ENCODE results near the gene CAPZA3.
"Not testable (repeated sequence)": the region's sequence is repeated elsewhere in the genome, so short reads cannot be mapped to it uniquely, and the experiment has no call there.

The CAPZA3 gene

GRCh38 chr12:18752280-18752920, 14.5 kb downstream of the CAPZA3 start:
- no peak for DNase-seq (ENCODE audit: extremely low spot score)
- POLR2A ChIA-PET: no interaction called here
- TF ChIP-seq TARDBP (IDR thresholded peaks at IDR 0.05) (no peak), HDGF (IDR thresholded peaks at IDR 0.05; ENCODE audit: borderline replicate concordance) (no peak)
- CTCF ChIA-PET: no interaction called here

- CTCF ChIA-PET: interaction anchor here (1.2 kb wide), 1 partner anchor 524 kb away, joined by 3 read pairs; no protein-coding TSS in a partner anchor
- no peak for TF ChIP-seq L3MBTL2 (conservative IDR thresholded peaks at IDR 0.05)
- TF ChIP-seq ELF4 (IDR thresholded peaks at IDR 0.05): no peak
- no peak for TF ChIP-seq ARNT (IDR thresholded peaks at IDR 0.05)
- TF ChIP-seq NFRKB (IDR thresholded peaks at IDR 0.05): no peak
- TF ChIP-seq HDGF (IDR thresholded peaks at IDR 0.05; ENCODE audit: borderline replicate concordance): no peak
- TF ChIP-seq SUZ12 (IDR thresholded peaks at IDR 0.05): no peak
- DNase-seq (ENCODE audit: extremely low spot score): no peak
- POLR2A ChIA-PET: no interaction called here
These were observed 15.0 kb downstream of the CAPZA3 start for GRCh38 chr12:18752947-18753346.

GRCh38 chr12:18753481-18754123, 15.7 kb downstream of the CAPZA3 start:
- no peak for TF ChIP-seq CTBP1 (IDR thresholded peaks at IDR 0.05; ENCODE audit: borderline replicate concordance)
- TF ChIP-seq FOXM1 (IDR thresholded peaks at IDR 0.05; ENCODE audit: borderline replicate concordance): no peak
- TF ChIP-seq FOXK2 (IDR thresholded peaks at IDR 0.05): no peak
- no peak for TF ChIP-seq TARDBP (IDR thresholded peaks at IDR 0.05)
- TF ChIP-seq LEF1 (IDR thresholded peaks at IDR 0.05; ENCODE audit: borderline replicate concordance): no peak
- no peak for TF ChIP-seq SP1 (IDR thresholded peaks at IDR 0.05)
- no peak for TF ChIP-seq ELF4 (IDR thresholded peaks at IDR 0.05)
- no peak for TF ChIP-seq HDGF (IDR thresholded peaks at IDR 0.05; ENCODE audit: borderline replicate concordance)
- no peak for TF ChIP-seq ARNT (IDR thresholded peaks at IDR 0.05)
- TF ChIP-seq BHLHE40 (IDR thresholded peaks at IDR 0.05; ENCODE audit: borderline replicate concordance): no peak
- no peak for TF ChIP-seq ZNF384 (IDR thresholded peaks at IDR 0.05)
- no peak for TF ChIP-seq L3MBTL2 (conservative IDR thresholded peaks at IDR 0.05)
- no peak for TF ChIP-seq NFRKB (IDR thresholded peaks at IDR 0.05)
- no peak for TF ChIP-seq SUZ12 (IDR thresholded peaks at IDR 0.05)
- TF ChIP-seq FOXA1 (IDR thresholded peaks at IDR 0.05): no peak
- ChIA-PET CTCF (interaction anchor here (1.2 kb wide), 1 partner anchor 524 kb away, joined by 3 read pairs; no protein-coding TSS in a partner anchor), POLR2A (no interaction called here)
- DNase-seq (ENCODE audit: extremely low spot score): no peak

- TF ChIP-seq NFRKB (IDR thresholded peaks at IDR 0.05) (no peak), SUZ12 (IDR thresholded peaks at IDR 0.05) (no peak), ELF4 (IDR thresholded peaks at IDR 0.05) (no peak), L3MBTL2 (conservative IDR thresholded peaks at IDR 0.05) (no peak), FOXA1 (IDR thresholded peaks at IDR 0.05) (no peak), HDGF (IDR thresholded peaks at IDR 0.05; ENCODE audit: borderline replicate concordance) (no peak), ZNF384 (IDR thresholded peaks at IDR 0.05) (no peak), FOXM1 (IDR thresholded peaks at IDR 0.05; ENCODE audit: borderline replicate concordance) (no peak), LEF1 (IDR thresholded peaks at IDR 0.05; ENCODE audit: borderline replicate concordance) (no peak), SP1 (IDR thresholded peaks at IDR 0.05) (no peak), CTBP1 (IDR thresholded peaks at IDR 0.05; ENCODE audit: borderline replicate concordance) (no peak), ARNT (IDR thresholded peaks at IDR 0.05) (no peak), TARDBP (IDR thresholded peaks at IDR 0.05) (no peak), PKNOX1 (IDR thresholded peaks at IDR 0.05) (no peak), FOXK2 (IDR thresholded peaks at IDR 0.05) (no peak), BHLHE40 (IDR thresholded peaks at IDR 0.05; ENCODE audit: borderline replicate concordance) (no peak)
- POLR2A ChIA-PET: no interaction called here
These were observed 16.3 kb downstream of the CAPZA3 start for GRCh38 chr12:18754124-18754707.

GRCh38 chr12:18755341-18755740, 17.4 kb downstream of the CAPZA3 start:
- CTCF ChIA-PET: no interaction called here
- no peak for TF ChIP-seq HDGF (IDR thresholded peaks at IDR 0.05; ENCODE audit: borderline replicate concordance)
- TF ChIP-seq LEF1 (IDR thresholded peaks at IDR 0.05; ENCODE audit: borderline replicate concordance): no peak
- TF ChIP-seq SUZ12 (IDR thresholded peaks at IDR 0.05): no peak
- TF ChIP-seq FOXM1 (IDR thresholded peaks at IDR 0.05; ENCODE audit: borderline replicate concordance): no peak
- TF ChIP-seq ARNT (IDR thresholded peaks at IDR 0.05): no peak
- TF ChIP-seq NFRKB (IDR thresholded peaks at IDR 0.05): no peak
- no peak for TF ChIP-seq FOXA1 (IDR thresholded peaks at IDR 0.05)
- no peak for TF ChIP-seq L3MBTL2 (conservative IDR thresholded peaks at IDR 0.05)
- no peak for TF ChIP-seq ZNF384 (IDR thresholded peaks at IDR 0.05)
- TF ChIP-seq FOXK2 (IDR thresholded peaks at IDR 0.05): no peak
- no peak for TF ChIP-seq CTBP1 (IDR thresholded peaks at IDR 0.05; ENCODE audit: borderline replicate concordance)
- no peak for TF ChIP-seq TARDBP (IDR thresholded peaks at IDR 0.05)
- no peak for TF ChIP-seq PKNOX1 (IDR thresholded peaks at IDR 0.05)
- no peak for DNase-seq (ENCODE audit: extremely low spot score)
- POLR2A ChIA-PET: no interaction called here

More at GRCh38 chr12:18754124-18754707, 16.3 kb downstream of the CAPZA3 start:
- CTCF ChIA-PET: interaction anchor here (0.6 to 1.2 kb wide), 2 partner anchors 413 to 523 kb away, joined by 3 to 5 read pairs; no protein-coding TSS in a partner anchor
- DNase-seq (ENCODE audit: extremely low spot score): no peak

- POLR2A ChIA-PET; CTCF ChIA-PET; DNase-seq (ENCODE audit: extremely low spot score): not testable (repeated sequence)
These were observed 28.6 kb downstream of the CAPZA3 start for GRCh38 chr12:18766479-18766878.
